Measurements from ENCODE around the gene SLC25A24.

GRCh38 chr1:108113496-108113895, 86.6 kb downstream of the SLC25A24 start:
- TF ChIP-seq ZNF274 (IDR thresholded peaks at IDR 0.05; ENCODE audit: low read depth, low read length), result no peak
- no peak for TF ChIP-seq YY1 (IDR thresholded peaks at IDR 0.05; ENCODE audit: insufficient read depth, insufficient read length)

Measured in NT2/D1 (cell line).